Hepatocyte (in vitro differentiated cells): ENCODE results near the gene GALNT18.

Experiments used
- EZH2 ChIP-seq: fragments of 200-600 bp; sonication (generic); IDR thresholded peaks from 2 replicates; pipeline ENCODE4 v1.6.1; 2016; ENCODE audit warnings: antibody characterized with exemption, mild to moderate bottlenecking, borderline replicate concordance
- EZH2phosphoT487 ChIP-seq: fragments of 200-600 bp; sonication (generic); IDR thresholded peaks from one replicate; pipeline ENCODE4 v1.6.1; 2018; ENCODE audit warnings: antibody characterized with exemption, mild to moderate bottlenecking, low read depth, moderate library complexity; ENCODE audit not compliant: unreplicated experiment, severe bottlenecking
- TF ChIP-seq, protein P1 (sequence below): fragments of 200-600 bp; sonication (generic); IDR thresholded peaks from 2 replicates; pipeline ENCODE4 v1.5.1; 2016; ENCODE audit warnings: antibody characterized with exemption, mild to moderate bottlenecking; ENCODE audit not compliant: poor library complexity

DNA sequence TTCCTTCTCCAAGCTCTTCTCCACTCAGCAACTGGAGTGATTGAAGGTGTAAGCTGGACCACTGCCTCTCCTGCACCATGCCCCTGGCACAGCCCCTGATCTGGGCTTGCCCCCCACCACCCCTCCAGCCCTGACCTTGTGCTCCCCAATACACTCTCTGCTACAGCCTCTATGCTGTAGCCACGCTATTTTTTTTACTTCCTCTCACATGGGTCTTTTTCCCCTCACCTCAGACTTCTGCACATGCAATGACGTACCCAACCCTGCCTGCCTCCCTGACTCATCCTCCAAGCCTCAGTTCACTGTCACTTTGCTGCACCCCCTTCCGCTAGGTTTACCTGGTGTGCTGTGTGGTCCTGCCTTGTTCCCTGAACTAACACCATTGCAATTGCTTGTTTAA lies 277.8 kb downstream of the GALNT18 start:
- no peak for TF ChIP-seq EZH2
- TF ChIP-seq, protein P1, sequence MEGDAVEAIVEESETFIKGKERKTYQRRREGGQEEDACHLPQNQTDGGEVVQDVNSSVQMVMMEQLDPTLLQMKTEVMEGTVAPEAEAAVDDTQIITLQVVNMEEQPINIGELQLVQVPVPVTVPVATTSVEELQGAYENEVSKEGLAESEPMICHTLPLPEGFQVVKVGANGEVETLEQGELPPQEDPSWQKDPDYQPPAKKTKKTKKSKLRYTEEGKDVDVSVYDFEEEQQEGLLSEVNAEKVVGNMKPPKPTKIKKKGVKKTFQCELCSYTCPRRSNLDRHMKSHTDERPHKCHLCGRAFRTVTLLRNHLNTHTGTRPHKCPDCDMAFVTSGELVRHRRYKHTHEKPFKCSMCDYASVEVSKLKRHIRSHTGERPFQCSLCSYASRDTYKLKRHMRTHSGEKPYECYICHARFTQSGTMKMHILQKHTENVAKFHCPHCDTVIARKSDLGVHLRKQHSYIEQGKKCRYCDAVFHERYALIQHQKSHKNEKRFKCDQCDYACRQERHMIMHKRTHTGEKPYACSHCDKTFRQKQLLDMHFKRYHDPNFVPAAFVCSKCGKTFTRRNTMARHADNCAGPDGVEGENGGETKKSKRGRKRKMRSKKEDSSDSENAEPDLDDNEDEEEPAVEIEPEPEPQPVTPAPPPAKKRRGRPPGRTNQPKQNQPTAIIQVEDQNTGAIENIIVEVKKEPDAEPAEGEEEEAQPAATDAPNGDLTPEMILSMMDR, result no peak
- no peak for TF ChIP-seq EZH2phosphoT487
